ENCODE results near the gene ZDHHC1.
"Not testable (repeated sequence)": the region's sequence is repeated elsewhere in the genome, so short reads cannot be mapped to it uniquely, and the experiment has no call there.

ZDHHC1 gene

DNA sequence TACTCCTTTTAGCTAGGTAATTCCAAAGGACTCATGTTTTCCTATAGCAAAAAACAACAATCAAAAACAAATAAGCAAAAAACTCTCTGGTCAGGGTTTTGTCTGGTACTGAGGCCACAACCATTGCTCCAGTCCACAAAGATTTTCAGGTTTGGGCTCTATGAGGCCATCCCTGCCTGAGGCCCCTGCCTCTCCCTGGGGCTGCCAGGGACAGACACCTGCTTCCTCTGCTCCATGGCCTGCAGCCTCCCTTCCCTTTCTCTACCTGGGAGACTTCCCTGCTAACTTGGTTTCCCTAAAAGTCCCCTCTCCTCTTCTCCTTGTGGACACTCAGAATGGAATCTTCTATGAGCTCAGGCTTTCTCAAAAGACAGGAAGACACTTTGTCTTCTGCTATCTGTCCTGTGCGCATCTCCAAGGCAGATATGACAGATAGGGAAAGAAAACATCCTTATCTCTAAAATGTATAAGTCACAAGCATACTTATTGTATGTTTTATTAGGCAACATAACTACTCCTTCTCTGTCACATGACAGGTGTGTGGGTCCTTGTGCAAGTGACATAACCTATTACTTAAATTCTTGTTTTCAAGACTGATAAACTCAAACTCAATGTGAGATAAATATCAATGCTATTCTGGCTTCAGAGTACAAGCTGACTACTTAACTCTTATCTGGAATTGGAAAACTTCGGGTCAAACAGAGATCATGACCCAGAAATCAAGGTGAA is 1.2 kb upstream of the ZDHHC1 start:
- Mint-ChIP-seq H3K9me3 (no peaks in the 10 kb centered on the region), H3K4me3 (peak overlapping the region; percentile 10), H3K36me3 (ENCODE audit: low read depth) (no peaks in the 10 kb centered on the region), H3K4me1 (ENCODE audit: low read depth) (peaks cover 7% of the 10 kb centered on the region), H3K27me3 (ENCODE audit: low read depth) (peaks cover 28% of the 10 kb centered on the region), H3K27ac (no peak overlapping the region)
- DNase-seq (ENCODE audit: low spot score): no peak

DNA sequence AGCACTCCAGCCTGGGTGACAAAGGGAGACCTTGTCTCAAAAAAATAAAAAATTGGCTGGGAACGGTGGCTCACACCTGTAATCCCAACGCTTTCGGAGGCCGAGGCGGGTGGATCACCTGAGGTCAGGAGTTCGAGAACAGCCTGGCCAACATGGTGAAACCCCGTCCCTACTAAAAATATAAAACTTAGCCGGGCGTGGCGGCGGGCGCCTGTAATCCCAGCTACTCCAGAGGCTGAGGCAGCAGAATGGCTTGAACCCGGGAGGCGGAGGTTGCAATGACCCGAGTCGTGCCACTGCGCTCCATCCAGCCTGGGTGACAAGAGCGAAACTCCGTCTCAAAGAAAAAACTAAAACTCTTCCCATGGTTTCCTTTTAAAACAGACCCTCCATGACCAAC is 856 bp downstream of the ZDHHC1 start:
- H3K9me3 Mint-ChIP-seq; H3K36me3 Mint-ChIP-seq (ENCODE audit: low read depth); DNase-seq (ENCODE audit: low spot score); H3K27ac Mint-ChIP-seq; H3K4me1 Mint-ChIP-seq (ENCODE audit: low read depth): not testable (repeated sequence)
- peak overlapping the region; percentile 61 for H3K4me3 Mint-ChIP-seq
- peaks cover 26% of the 10 kb centered on the region for H3K27me3 Mint-ChIP-seq (ENCODE audit: low read depth)

DNA sequence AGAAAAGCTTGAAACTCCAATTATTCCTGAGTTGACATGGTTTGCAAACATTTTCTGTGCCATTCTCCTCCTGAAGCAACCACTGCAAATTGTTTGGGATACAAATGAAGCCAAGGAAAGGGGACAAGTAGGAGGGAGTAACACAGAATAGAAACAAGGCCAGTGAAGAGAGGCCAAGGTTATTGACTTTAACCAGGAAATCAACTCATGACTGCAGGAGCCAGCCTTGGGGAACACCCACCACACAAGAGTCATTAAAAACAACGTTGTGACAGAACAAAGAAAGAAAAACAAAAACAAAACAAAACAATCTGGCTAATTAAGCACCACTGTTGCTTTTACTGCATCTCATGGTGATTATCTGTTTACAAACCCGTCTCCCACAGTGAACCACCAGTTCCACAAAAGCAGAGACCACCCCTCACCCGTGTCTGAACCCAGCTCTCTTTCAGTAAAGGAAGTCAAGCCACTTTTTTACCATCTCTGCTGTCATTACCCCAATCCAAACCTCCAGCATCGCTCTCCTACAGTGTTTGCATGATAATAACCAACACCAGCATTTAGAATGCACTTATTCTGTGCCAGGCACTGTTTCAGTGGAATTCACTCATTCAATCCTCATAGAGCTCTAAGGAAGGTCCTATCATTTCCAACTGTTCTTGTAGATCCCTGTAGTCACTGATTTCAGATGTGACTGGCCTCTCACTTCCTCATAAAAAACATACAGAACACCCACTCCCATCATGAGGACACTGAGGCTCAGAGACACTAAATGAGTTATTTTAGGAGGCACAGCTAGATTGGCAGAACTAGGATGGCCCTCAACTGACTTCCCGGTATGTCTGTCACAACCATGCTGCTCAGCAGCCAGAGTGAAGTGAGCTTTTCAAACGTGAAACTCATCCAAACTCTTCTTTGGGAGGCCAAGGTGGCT is 2.0 kb downstream of the ZDHHC1 start:
- Mint-ChIP-seq H3K27ac (no peak overlapping the region), H3K4me1 (ENCODE audit: low read depth) (peaks cover 7% of the 10 kb centered on the region), H3K27me3 (ENCODE audit: low read depth) (peaks cover 25% of the 10 kb centered on the region), H3K4me3 (no peak overlapping the region), H3K36me3 (ENCODE audit: low read depth) (no peaks in the 10 kb centered on the region), H3K9me3 (no peaks in the 10 kb centered on the region)
- DNase-seq (ENCODE audit: low spot score): no peak

DNA sequence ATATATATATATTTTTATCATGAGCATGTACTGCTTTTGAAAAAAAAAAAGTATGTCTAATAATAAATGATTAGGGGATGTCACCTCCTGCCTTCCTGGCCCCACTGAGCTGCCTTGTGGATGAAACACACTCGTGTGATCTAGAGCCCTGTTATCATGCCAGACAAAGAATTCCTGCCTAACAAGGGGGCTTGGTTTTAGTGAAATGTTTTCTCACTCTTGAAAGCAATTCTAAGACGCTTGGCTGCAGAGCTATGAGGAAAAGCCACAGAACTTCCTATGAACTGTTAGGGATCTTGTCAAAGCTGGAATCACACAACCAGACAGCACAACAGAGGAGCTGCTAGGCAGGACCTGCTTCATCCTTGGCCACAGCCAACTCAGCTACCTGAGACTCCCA is 4.0 kb downstream of the ZDHHC1 start:
- DNase-seq (ENCODE audit: low spot score): no peak
- Mint-ChIP-seq H3K36me3 (ENCODE audit: low read depth) (no peaks in the 10 kb centered on the region), H3K27ac (no peak overlapping the region), H3K4me3 (no peak overlapping the region), H3K9me3 (no peaks in the 10 kb centered on the region), H3K4me1 (ENCODE audit: low read depth) (peaks cover 7% of the 10 kb centered on the region), H3K27me3 (ENCODE audit: low read depth) (peaks cover 16% of the 10 kb centered on the region)

DNA sequence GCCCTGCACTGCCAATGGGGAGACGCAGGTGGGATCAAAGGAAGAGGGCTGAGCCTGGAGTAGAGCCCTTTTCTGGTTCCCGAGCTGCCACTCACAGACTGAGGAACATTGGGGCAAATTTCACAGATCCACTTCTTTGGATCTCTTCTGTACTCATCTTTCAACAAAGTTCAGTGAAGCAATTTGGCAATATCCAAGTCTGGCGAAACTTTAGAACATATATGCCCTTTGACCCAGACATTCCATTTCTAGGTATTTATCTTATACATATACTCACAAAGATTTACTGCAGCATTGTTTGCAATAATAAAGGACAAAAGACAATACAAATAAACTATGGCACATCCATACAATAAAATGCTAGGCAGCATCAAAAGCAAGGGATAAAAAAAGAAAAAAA is 4.9 kb downstream of the ZDHHC1 start:
- Mint-ChIP-seq H3K36me3 (ENCODE audit: low read depth) (no peaks in the 10 kb centered on the region), H3K4me1 (ENCODE audit: low read depth) (peaks cover 4% of the 10 kb centered on the region)

DNA sequence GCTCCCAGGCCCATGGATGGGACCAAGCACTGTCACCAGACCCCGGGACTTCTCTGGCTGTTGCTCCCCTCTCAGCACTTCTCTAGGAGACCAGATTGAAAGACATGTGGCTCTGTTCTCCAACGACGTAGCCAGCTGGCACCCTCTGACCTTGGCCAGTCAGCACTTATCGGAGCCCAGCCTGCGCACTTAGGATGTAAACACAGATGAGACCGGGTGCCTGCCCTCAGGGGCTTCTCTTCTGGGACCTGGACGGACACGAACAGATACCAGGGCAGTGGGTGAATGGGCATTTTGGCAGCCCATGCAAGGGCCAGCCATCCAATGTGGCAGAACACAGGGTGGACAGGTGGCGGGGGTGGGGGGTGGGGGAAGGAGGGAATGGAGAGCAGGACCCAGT is 6.6 kb downstream of the ZDHHC1 start:
- no peaks in the 10 kb centered on the region for H3K36me3 Mint-ChIP-seq (ENCODE audit: low read depth)
- H3K9me3 Mint-ChIP-seq: no peaks in the 10 kb centered on the region
- peaks cover 8% of the 10 kb centered on the region for H3K27me3 Mint-ChIP-seq (ENCODE audit: low read depth)
- no peaks in the 10 kb centered on the region for H3K4me1 Mint-ChIP-seq (ENCODE audit: low read depth)
- H3K4me3 Mint-ChIP-seq: no peak overlapping the region
- no peak overlapping the region for H3K27ac Mint-ChIP-seq
- DNase-seq (ENCODE audit: low spot score): no peak

More for the DNA sequence above, 4.9 kb downstream of the ZDHHC1 start:
- H3K27ac Mint-ChIP-seq: no peak overlapping the region
- no peaks in the 10 kb centered on the region for H3K9me3 Mint-ChIP-seq
- peaks cover 9% of the 10 kb centered on the region for H3K27me3 Mint-ChIP-seq (ENCODE audit: low read depth)
- DNase-seq (ENCODE audit: low spot score): no peak
- H3K4me3 Mint-ChIP-seq: no peak overlapping the region

DNA sequence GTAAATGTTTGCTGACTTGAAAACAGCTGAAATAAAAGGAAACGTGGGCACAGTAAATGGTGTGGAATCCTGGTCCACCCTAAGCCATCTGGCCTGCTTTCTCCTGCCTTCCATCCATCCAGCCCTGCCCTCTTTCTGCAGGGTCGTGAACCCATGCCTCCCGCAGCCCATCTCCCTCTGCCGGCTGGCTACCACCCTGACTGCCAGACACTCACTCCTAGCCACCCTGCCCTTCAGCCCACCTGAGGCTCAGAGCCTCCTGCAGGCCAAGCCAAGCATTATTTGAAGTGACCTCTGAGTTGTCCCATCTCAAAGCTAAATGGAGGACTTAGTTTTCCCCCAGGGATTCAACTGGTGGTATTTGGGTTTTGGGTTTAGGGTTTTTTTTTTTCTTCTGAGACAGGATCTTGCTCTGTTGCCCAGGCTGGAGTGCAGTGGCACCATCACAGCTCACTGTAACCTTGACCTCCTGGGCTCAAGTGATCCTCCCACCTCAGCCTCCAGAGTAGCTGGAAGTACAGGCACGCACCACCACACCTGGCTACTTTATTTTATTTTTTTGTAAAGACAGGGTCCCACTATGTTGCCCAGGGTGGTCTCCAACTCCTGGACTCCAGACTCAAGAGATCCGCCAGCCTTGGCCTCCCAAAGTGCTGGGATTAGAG is 8.4 kb downstream of the ZDHHC1 start:
- DNase-seq (ENCODE audit: low spot score): no peak
- H3K27me3 Mint-ChIP-seq (ENCODE audit: low read depth): peaks cover 5% of the 10 kb centered on the region
- no peaks in the 10 kb centered on the region for H3K36me3 Mint-ChIP-seq (ENCODE audit: low read depth)
- H3K9me3 Mint-ChIP-seq: no peaks in the 10 kb centered on the region
- peaks cover 2% of the 10 kb centered on the region for H3K4me1 Mint-ChIP-seq (ENCODE audit: low read depth)
- H3K27ac Mint-ChIP-seq: no peak overlapping the region
- H3K4me3 Mint-ChIP-seq: no peak overlapping the region

DNA sequence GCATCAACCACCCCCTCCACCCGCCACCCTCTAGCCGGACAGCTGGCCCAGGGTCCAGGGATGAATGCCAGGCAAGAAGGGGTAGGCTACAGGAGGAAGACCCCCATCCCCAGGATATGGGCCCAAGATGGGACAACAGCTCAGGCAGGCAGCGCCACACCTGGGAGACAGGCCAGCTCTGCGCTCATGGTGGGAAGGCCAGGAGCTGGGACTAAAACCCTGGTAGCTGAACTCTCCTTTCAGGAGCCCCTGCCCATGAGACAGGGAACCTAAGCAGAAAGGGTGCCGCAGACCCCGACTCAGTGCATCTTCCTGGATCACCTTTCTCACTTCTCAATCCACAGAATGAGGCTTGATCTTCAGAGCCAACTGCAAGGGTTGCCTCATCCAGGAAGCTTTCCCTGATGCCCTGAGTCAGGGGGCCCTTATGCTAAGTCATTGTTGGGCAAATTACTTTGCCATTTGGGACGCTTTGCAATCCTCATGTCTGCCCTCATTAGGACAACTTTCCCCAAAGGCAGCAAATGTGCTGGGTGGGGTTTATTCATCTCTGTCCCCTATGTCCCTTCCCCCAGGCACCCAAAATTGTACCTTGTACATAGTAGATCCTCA is 9.0 kb downstream of the ZDHHC1 start:
- Mint-ChIP-seq H3K4me1 (ENCODE audit: low read depth) (peaks cover 2% of the 10 kb centered on the region), H3K27ac (no peak overlapping the region), H3K4me3 (no peak overlapping the region), H3K9me3 (no peaks in the 10 kb centered on the region), H3K36me3 (ENCODE audit: low read depth) (no peaks in the 10 kb centered on the region), H3K27me3 (ENCODE audit: low read depth) (peaks cover 6% of the 10 kb centered on the region)
- no peak for DNase-seq (ENCODE audit: low spot score)

DNA sequence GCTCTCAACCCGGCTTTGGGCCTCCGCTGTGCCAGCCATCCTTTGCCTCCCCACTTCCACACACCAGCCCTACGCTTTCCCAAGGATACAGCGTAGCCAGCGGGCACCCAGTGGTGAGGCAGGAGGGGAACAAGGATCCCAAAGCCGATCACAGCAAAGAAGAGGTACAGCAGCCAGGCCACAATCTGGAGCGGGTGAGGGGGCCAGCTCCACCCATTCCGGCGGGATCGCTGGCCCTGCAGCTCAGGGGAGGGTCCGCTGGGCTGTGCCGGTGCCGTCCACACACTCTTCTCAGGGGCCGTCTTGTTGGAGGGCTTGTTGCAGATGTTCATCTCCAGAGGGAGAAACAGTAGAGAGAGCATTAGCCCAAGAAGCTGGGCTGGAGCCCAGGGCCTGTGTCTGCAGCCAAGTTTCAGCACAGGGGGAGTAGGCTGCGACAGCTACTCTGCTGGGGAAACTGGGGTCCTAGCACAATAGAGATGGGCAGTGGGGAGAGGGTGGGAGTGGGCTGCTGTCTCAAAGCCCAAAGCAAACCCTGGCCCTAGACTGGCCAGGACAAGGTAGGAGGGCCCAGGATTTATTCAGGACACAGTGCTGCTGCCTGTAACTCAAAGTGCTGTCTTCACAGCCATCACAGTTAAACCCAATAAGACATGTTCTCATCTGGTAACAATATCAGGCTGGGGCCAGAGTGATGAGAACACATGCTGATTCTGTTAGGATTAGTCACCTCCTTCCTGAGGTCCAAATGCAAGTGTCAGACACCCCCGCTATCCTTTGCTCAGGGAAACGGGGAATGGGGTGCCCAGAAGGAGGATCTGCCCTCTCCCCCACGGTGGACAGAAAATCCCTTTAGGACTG is 9.9 kb downstream of the ZDHHC1 start:
- Mint-ChIP-seq H3K9me3 (no peaks in the 10 kb centered on the region), H3K27me3 (ENCODE audit: low read depth) (peaks cover 12% of the 10 kb centered on the region), H3K4me3 (no peak overlapping the region), H3K36me3 (ENCODE audit: low read depth) (no peaks in the 10 kb centered on the region), H3K27ac (no peak overlapping the region), H3K4me1 (ENCODE audit: low read depth) (peaks cover 2% of the 10 kb centered on the region)
- DNase-seq (ENCODE audit: low spot score): no peak

DNA sequence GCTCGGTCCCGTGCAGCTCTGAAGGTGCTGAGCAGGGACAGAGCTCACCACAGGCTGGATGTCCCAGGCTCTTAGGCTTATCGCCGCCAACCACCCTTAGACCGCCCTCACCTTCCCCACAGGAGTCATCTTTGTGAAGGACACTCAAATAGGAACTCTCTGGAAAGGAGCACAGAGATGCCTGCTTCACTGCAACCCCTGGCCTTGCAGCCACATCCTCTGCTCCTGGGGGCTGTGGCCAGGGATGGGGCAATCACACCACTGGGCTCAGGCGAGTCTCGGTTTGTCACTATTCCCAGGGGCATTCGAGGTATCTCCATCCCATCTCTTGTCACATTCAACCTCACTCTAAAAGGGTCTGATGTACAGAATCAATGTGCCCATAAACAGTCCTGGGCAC is 10.9 kb downstream of the ZDHHC1 start:
- Mint-ChIP-seq H3K27me3 (ENCODE audit: low read depth) (peaks cover 12% of the 10 kb centered on the region), H3K27ac (no peak overlapping the region), H3K4me1 (ENCODE audit: low read depth) (peaks cover 2% of the 10 kb centered on the region), H3K36me3 (ENCODE audit: low read depth) (no peaks in the 10 kb centered on the region), H3K4me3 (no peak overlapping the region), H3K9me3 (no peaks in the 10 kb centered on the region)
- no peak for DNase-seq (ENCODE audit: low spot score)

DNA sequence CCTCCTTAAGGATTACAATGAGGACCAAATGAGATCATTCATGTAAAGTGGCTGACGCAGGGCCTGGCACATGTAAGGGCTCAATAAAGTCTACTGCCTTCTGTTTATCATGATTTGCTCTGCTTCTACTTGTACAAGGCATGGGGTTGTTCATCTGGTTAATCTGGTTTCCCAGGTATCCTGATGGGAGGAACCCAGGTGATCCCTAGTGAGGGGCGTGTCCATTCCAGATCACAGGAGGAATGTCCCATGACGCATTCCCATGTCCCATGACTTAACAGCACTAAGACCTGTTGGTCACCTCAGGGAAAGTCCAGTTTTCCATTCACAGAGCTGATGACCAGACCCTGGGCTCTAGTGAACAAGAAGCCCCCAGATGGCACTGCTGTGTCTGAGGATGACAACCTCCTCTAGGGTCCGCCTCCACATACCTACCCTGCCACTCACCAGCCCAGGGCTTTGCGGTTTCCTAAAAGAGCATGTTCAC is 11.5 kb downstream of the ZDHHC1 start:
- no peak for DNase-seq (ENCODE audit: low spot score)
- H3K4me3 Mint-ChIP-seq: no peak overlapping the region
- peaks cover 12% of the 10 kb centered on the region for H3K27me3 Mint-ChIP-seq (ENCODE audit: low read depth)
- H3K4me1 Mint-ChIP-seq (ENCODE audit: low read depth): peaks cover 2% of the 10 kb centered on the region
- no peak overlapping the region for H3K27ac Mint-ChIP-seq
- H3K36me3 Mint-ChIP-seq (ENCODE audit: low read depth): no peaks in the 10 kb centered on the region
- no peaks in the 10 kb centered on the region for H3K9me3 Mint-ChIP-seq

DNA sequence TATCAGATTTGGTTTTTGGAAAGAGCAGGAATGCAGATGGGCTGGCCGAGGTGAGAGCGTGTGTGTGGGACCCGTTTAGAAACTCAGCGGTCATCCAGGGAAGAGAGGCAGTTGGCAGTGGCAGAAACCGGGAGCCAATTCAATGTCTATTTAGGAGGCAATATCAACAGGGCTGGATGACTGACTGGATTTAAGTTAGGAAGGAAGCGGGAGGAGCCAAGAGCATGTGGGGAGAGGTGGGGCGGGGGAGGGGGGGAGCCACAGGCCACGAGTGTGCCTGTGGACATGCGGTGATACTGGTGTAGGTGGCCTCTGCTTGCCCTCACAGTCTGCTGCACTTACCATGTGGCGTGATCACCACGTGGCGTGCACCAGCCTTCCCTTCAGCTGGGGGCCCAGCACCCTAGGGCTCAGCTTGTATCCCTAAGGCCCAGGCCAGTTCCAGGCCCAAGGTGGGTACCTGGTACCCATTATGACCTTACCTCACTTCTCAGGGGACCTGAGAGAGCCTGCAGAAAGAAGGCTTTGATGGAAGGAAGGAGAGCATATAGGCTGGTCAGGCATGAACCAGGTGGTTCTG is 12.2 kb downstream of the ZDHHC1 start:
- Mint-ChIP-seq H3K4me3 (no peak overlapping the region), H3K27ac (peak overlapping the region; percentile 26), H3K27me3 (ENCODE audit: low read depth) (peaks cover 9% of the 10 kb centered on the region), H3K36me3 (ENCODE audit: low read depth) (no peaks in the 10 kb centered on the region), H3K9me3 (no peaks in the 10 kb centered on the region), H3K4me1 (ENCODE audit: low read depth) (peaks cover 2% of the 10 kb centered on the region)
- DNase-seq (ENCODE audit: low spot score): no peak

DNA sequence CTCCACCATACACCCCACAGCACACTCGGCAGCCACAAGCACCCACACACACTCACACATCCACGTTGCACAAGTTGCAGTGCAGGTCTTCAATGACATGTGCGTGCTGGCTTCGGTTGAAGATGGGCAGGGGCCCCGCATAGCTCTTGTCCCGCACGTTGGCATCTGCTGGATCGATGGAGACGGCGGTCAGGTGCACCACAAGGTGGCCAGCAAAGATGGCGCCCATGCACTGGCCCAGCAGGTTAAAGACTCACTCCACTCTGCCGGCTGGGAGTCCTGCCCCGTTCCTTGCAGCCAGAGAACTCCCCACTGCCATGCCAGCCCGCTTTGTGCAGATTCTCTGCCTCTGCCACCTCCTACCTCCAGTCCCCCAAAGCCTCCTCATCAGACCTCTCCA is 15.4 kb downstream of the ZDHHC1 start:
- Mint-ChIP-seq H3K27me3 (ENCODE audit: low read depth) (peaks cover 14% of the 10 kb centered on the region), H3K4me1 (ENCODE audit: low read depth) (peaks cover 2% of the 10 kb centered on the region), H3K4me3 (no peak overlapping the region), H3K36me3 (ENCODE audit: low read depth) (no peaks in the 10 kb centered on the region), H3K27ac (no peak overlapping the region), H3K9me3 (no peaks in the 10 kb centered on the region)
- no peak for DNase-seq (ENCODE audit: low spot score)

All from T-helper 2 cell treated with Interferon-gamma antibody and Interleukin-4, amounts not matched to agents 5 μg/mL and 100 μg/mL, for 36 hours (primary cell).